HepG2 (cell line): ENCODE measurements around the gene YPEL3. TPM values are rescaled to one million over a fixed set of nuclear protein-coding genes. Genes with fewer than 3 reads are reported as not detected.

ENCODE experiments used
- AGO2 ChIP-seq: fragments of 200-400 bp; formaldehyde crosslinking; optimal IDR thresholded peaks from 2 replicates; pipeline ENCODE3; 2017; ENCODE audit warnings: mild to moderate bottlenecking, low read depth, low read length, moderate library complexity
- ATF7 ChIP-seq, 2 experiments: fragments of 450-650 bp in 1 of 2; sonication (generic) in 1 of 2; formaldehyde crosslinking in 1 of 2; IDR thresholded peaks; 2 replicates each; pipeline versions ENCODE4 v1.4.0 to v1.6.1; 2016 to 2020; ENCODE audit warnings: antibody characterized with exemption in 1 of 2, mild to moderate bottlenecking in 1 of 2, missing genetic modification reagents in 1 of 2
- CENPBD1 ChIP-seq: sonication (generic); formaldehyde crosslinking; IDR thresholded peaks from 2 replicates; pipeline ENCODE4 v1.8.0; 2022; ENCODE audit warnings: missing genetic modification reagents, low read depth, mild to moderate bottlenecking, borderline replicate concordance
- EED ChIP-seq: sonication (generic); formaldehyde crosslinking; IDR thresholded peaks from 2 replicates; pipeline ENCODE4 v1.5.0; 2020; ENCODE audit warnings: mild to moderate bottlenecking, missing genetic modification reagents
- ISL2 ChIP-seq: sonication (generic); formaldehyde crosslinking; IDR thresholded peaks from 2 replicates; pipeline ENCODE4 v1.5.0; 2020; ENCODE audit warnings: missing genetic modification reagents
- JUND ChIP-seq: sonication (generic); formaldehyde crosslinking; IDR thresholded peaks from 2 replicates; pipeline ENCODE4 v1.8.0; 2022; ENCODE audit warnings: mild to moderate bottlenecking, missing genetic modification reagents
- KDM5A ChIP-seq: fragments of 200-600 bp; sonication (generic); IDR thresholded peaks from 2 replicates; pipeline ENCODE4 v1.7.0; 2018; ENCODE audit warnings: antibody characterized with exemption, mild to moderate bottlenecking, low read length, borderline replicate concordance
- PCBP1 ChIP-seq: fragments of 200-400 bp; formaldehyde crosslinking; IDR thresholded peaks from 2 replicates; pipeline ENCODE4 v1.6.1; 2017; ENCODE audit warnings: mild to moderate bottlenecking, low read depth, low read length, borderline replicate concordance
- RARA ChIP-seq: IDR thresholded peaks from 2 replicates; pipeline ENCODE4 v1.6.1; 2016; ENCODE audit warnings: missing genetic modification reagents, missing compliant biosample characterization
- SP2 ChIP-seq: sonication (generic); formaldehyde crosslinking; IDR thresholded peaks from 2 replicates; pipeline ENCODE4 v1.5.1; 2020; ENCODE audit warnings: mild to moderate bottlenecking, missing genetic modification reagents
- THAP11 ChIP-seq: IDR thresholded peaks from 2 replicates; pipeline ENCODE4 v1.6.1; 2016; ENCODE audit warnings: missing biosample characterization, missing genetic modification reagents
- TRIM22 ChIP-seq: fragments of 450-650 bp; IDR thresholded peaks from 2 replicates; pipeline ENCODE4 v1.6.1; 2017
- ZBTB38 ChIP-seq: sonication (generic); formaldehyde crosslinking; IDR thresholded peaks from 2 replicates; pipeline ENCODE4 v1.5.1; 2020; ENCODE audit warnings: mild to moderate bottlenecking, missing genetic modification reagents
- ZNF224 ChIP-seq: sonication (generic); formaldehyde crosslinking; IDR thresholded peaks from 2 replicates; pipeline ENCODE4 v1.5.0; 2020; ENCODE audit warnings: mild to moderate bottlenecking, missing genetic modification reagents
- ZNF383 ChIP-seq: sonication (generic); formaldehyde crosslinking; IDR thresholded peaks from 2 replicates; pipeline ENCODE4 v1.4.0; 2020; ENCODE audit warnings: missing genetic modification reagents, mild to moderate bottlenecking, borderline replicate concordance
- ZNF407 ChIP-seq: sonication (generic); formaldehyde crosslinking; IDR thresholded peaks from one replicate; pipeline ENCODE4 v1.5.1; 2020; ENCODE audit warnings: mild to moderate bottlenecking, missing genetic modification reagents; ENCODE audit errors: not compliant biosample characterization
- ZNF510 ChIP-seq: sonication (generic); formaldehyde crosslinking; IDR thresholded peaks from 2 replicates; pipeline ENCODE4 v1.4.0; 2020; ENCODE audit warnings: low read depth, mild to moderate bottlenecking, missing genetic modification reagents
- ZNF784 ChIP-seq: sonication (generic); formaldehyde crosslinking; IDR thresholded peaks from 2 replicates; pipeline ENCODE4 v1.5.1; 2020; ENCODE audit warnings: missing genetic modification reagents, mild to moderate bottlenecking, borderline replicate concordance
- polyA plus RNA-seq, 8 experiments: library from polyadenylated mRNA; depleted of rRNA in 3 of 8; stranded (reverse) in 7 of 8; unstranded in 1 of 8; fragments of >200 nt; fragmentation: Illumina TruSeq in 4 of 8; extraction: Trizol in 4 of 8; gene quantifications; 2 replicates each; pipeline versions ENCODE4 v1.2.1 to v1.2.3, GENCODE V29; 2011 to 2016; ENCODE audit warnings: low read depth in 4 of 8, missing spikeins in 1 of 8, mixed read lengths in 1 of 8; ENCODE audit not compliant: insufficient read depth in 1 of 8
- total RNA-seq, 5 experiments: library from RNA; depleted of rRNA; stranded (reverse); fragments of >200 nt; fragmentation: Illumina TruSeq; extraction: Trizol; gene quantifications; 2 replicates each; pipeline ENCODE4 v1.2.3, GENCODE V29; 2016; ENCODE audit warnings: low read depth in 1 of 5

The YPEL3 gene
- total and polyA plus RNA-seq, 2 of the 13 experiments (the other 11 are each of a cell fraction or from before 2014, with no cell fraction given), result 5.4 to 47.0 TPM

GRCh38 chr16:30113031-30113710, 17.2 kb upstream of the YPEL3 start, which contains the start of gene GDPD3 (continued):
- TF ChIP-seq ZNF510 (CRISPR knock-in tag), result no peak
- peak; percentile 92 for TF ChIP-seq ZBTB38 (CRISPR knock-in tag)
- TF ChIP-seq ISL2 (CRISPR knock-in tag), result no peak
- no peak for TF ChIP-seq ZNF407 (CRISPR knock-in tag)
- TF ChIP-seq JUND, result no peak
- TF ChIP-seq ZNF224 (CRISPR knock-in tag), result no peak
- TF ChIP-seq ZNF383 (CRISPR knock-in tag), result no peak; the same call in 1 of the 2 replicates
- no peak for TF ChIP-seq CENPBD1
- no peak for TF ChIP-seq THAP11 (CRISPR knock-in tag)
- no peak for TF ChIP-seq KDM5A
- TF ChIP-seq EED (CRISPR knock-in tag), result 0 out of 2 replicates have a peak, but pooled peaks have one; percentile 47
- TF ChIP-seq SP2 (CRISPR knock-in tag), result no peak
- TF ChIP-seq ZNF784 (CRISPR knock-in tag), result no peak
- no peak for TF ChIP-seq ATF7 (IDR thresholded peaks at IDR 0.05)
- no peak for TF ChIP-seq ATF7 (CRISPR knock-in tag; IDR thresholded peaks at IDR 0.05)
- TF ChIP-seq TRIM22, result no peak
- peak; percentile 49 for TF ChIP-seq AGO2
- TF ChIP-seq RARA, result no peak
- TF ChIP-seq PCBP1, result 0 out of 2 replicates have a peak, but pooled peaks have one; percentile 20
